ENCODE results near the gene ORAI3. TPM values are rescaled to one million over a fixed set of nuclear protein-coding genes. Genes with fewer than 3 reads are reported as not detected.

The ORAI3 gene
- total RNA-seq, 1 donor from 2014 or later: 26.2 TPM

- Mint-ChIP-seq H3K27ac (no peak overlapping the region), H3K9me3 (no peaks in the 10 kb centered on the region), H3K36me3 (peaks cover 59% of the 10 kb centered on the region), H3K4me1 (no peaks in the 10 kb centered on the region), H3K4me3 (no peak overlapping the region), H3K27me3 (ENCODE audit: low read depth) (no peaks in the 10 kb centered on the region)
- TF ChIP-seq, protein P1, sequence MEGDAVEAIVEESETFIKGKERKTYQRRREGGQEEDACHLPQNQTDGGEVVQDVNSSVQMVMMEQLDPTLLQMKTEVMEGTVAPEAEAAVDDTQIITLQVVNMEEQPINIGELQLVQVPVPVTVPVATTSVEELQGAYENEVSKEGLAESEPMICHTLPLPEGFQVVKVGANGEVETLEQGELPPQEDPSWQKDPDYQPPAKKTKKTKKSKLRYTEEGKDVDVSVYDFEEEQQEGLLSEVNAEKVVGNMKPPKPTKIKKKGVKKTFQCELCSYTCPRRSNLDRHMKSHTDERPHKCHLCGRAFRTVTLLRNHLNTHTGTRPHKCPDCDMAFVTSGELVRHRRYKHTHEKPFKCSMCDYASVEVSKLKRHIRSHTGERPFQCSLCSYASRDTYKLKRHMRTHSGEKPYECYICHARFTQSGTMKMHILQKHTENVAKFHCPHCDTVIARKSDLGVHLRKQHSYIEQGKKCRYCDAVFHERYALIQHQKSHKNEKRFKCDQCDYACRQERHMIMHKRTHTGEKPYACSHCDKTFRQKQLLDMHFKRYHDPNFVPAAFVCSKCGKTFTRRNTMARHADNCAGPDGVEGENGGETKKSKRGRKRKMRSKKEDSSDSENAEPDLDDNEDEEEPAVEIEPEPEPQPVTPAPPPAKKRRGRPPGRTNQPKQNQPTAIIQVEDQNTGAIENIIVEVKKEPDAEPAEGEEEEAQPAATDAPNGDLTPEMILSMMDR (IDR thresholded peaks at IDR 0.05; ENCODE audit: unreplicated experiment): no peak
- no peak for DNase-seq (ENCODE audit: low spot score in 2 of 2, unreplicated experiment in 2 of 2)
These were observed 15.8 kb downstream of the ORAI3 start for GRCh38 chr16:30964574-30965226.

DNA sequence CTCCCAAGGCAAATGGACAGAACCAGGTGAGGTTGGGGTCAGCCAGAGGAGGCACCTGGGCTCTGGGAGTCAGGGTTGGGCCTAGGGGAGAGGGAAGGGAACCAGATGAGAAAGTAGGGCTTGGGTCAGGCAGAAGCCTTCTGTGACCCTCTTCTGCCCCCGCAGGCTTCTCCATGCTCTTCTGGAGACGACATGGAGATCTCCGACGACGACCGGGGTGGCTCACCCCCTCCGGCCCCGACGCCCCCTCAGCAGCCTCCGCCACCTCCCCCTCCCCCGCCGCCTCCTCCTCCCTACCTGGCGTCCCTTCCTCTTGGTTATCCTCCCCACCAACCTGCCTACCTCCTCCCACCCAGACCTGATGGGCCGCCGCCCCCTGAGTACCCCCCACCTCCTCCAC lies 16.6 kb downstream of the ORAI3 start:
- no peak overlapping the region for H3K4me3 Mint-ChIP-seq
- peaks cover 53% of the 10 kb centered on the region for H3K36me3 Mint-ChIP-seq
- H3K9me3 Mint-ChIP-seq: no peaks in the 10 kb centered on the region
- TF ChIP-seq, protein P1 (IDR thresholded peaks at IDR 0.05; ENCODE audit: unreplicated experiment): no peak
- H3K27ac Mint-ChIP-seq: no peak overlapping the region
- no peak for DNase-seq (ENCODE audit: low spot score in 2 of 2, unreplicated experiment in 2 of 2)
- H3K27me3 Mint-ChIP-seq (ENCODE audit: low read depth): no peaks in the 10 kb centered on the region
- H3K4me1 Mint-ChIP-seq: no peaks in the 10 kb centered on the region

GRCh38 chr16:30966033-30966619 lies 17.3 kb downstream of the ORAI3 start:
- no peaks in the 10 kb centered on the region for H3K27me3 Mint-ChIP-seq (ENCODE audit: low read depth)
- no peak overlapping the region for H3K27ac Mint-ChIP-seq
- H3K4me1 Mint-ChIP-seq: no peaks in the 10 kb centered on the region
- H3K36me3 Mint-ChIP-seq: peaks cover 57% of the 10 kb centered on the region
- no peaks in the 10 kb centered on the region for H3K9me3 Mint-ChIP-seq
- TF ChIP-seq, protein P1 (IDR thresholded peaks at IDR 0.05; ENCODE audit: unreplicated experiment): no peak
- DNase-seq (ENCODE audit: low spot score in 2 of 2, unreplicated experiment in 2 of 2): no peak
- H3K4me3 Mint-ChIP-seq: no peak overlapping the region

GRCh38 chr16:30967795-30968194 lies 18.9 kb downstream of the ORAI3 start:
- no peak overlapping the region for H3K27ac Mint-ChIP-seq
- no peak for DNase-seq (ENCODE audit: low spot score in 2 of 2, unreplicated experiment in 2 of 2)
- no peaks in the 10 kb centered on the region for H3K9me3 Mint-ChIP-seq
- H3K27me3 Mint-ChIP-seq (ENCODE audit: low read depth): no peaks in the 10 kb centered on the region
- TF ChIP-seq, protein P1 (IDR thresholded peaks at IDR 0.05; ENCODE audit: unreplicated experiment): no peak
- H3K4me1 Mint-ChIP-seq: no peaks in the 10 kb centered on the region
- no peak overlapping the region for H3K4me3 Mint-ChIP-seq
- H3K36me3 Mint-ChIP-seq: peaks cover 59% of the 10 kb centered on the region

DNA sequence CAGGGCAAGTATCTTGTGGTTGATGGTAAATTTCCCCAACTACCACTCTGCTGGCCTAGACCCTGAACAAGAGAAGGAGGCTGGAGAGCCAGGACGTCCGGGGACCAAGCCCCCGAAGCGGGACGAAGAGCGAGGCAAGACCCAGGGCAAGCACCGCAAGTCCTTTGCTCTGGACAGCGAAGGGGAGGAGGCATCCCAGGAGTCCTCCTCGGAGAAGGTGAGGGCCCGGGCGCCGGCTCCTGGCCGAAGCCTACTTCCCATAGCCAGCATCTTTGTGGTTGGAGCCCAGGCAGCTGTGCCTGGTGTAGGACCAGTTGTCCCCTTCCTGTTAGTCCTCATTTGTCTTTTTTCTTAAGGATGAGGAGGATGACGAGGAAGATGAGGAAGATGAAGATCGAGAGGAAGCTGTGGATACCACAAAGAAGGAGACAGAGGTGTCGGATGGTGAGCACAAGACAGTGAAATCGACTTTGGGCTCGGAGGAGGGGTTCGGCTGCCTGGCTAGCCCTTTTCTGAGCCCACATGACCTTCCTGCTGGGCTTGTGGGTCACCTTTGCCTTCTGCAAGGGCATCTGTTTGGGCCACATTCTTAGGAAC lies 20.5 kb downstream of the ORAI3 start:
- peaks cover 63% of the 10 kb centered on the region for H3K36me3 Mint-ChIP-seq
- H3K27me3 Mint-ChIP-seq (ENCODE audit: low read depth): no peaks in the 10 kb centered on the region
- TF ChIP-seq, protein P1 (IDR thresholded peaks at IDR 0.05; ENCODE audit: unreplicated experiment): no peak
- H3K9me3 Mint-ChIP-seq: no peaks in the 10 kb centered on the region
- H3K4me1 Mint-ChIP-seq: no peaks in the 10 kb centered on the region
- H3K27ac Mint-ChIP-seq: no peak overlapping the region
- no peak overlapping the region for H3K4me3 Mint-ChIP-seq
- DNase-seq (ENCODE audit: low spot score in 2 of 2, unreplicated experiment in 2 of 2): no peak
